ENCODE data around the gene NUCB2.
A peak's percentile ranks its signal among the peaks of the same experiment; 100 is the strongest.

DNA sequence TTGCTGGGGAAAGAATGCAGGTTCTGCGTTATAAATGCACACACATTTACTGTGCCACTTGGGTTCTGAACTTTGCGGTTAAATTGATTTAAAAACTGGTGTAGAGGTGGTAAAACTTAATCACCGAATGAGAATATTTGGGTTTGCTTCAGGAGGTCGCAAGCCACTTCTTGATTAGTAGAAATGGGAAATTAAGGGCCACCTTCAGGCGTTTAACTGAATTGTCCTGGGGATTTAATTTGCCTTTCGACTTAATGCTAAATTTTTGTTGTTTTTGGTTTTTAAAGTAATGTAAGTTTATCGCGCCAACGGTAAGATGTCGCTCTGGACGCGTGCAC, 74.6 kb downstream of the NUCB2 start:
- TF ChIP-seq CTCF (conservative IDR thresholded peaks at IDR 0.05; ENCODE audit: low read length) (peak; percentile 55), EZH2phosphoT487 (IDR thresholded peaks at IDR 0.05; ENCODE audit: borderline replicate concordance, low read depth, low read length) (no peak)

All from OCI-LY7 (cell line).